GM19397 (cell line): ENCODE measurements around the gene HOXD11.

Experiments used
- ATAC-seq: cut with Tn5 transposase; IDR thresholded peaks from one replicate; pipeline ENCODE4 v1.9.1; 2021; ENCODE audit warnings: mild to moderate bottlenecking, moderate library complexity; ENCODE audit not compliant: unreplicated experiment

Gene HOXD11

DNA sequence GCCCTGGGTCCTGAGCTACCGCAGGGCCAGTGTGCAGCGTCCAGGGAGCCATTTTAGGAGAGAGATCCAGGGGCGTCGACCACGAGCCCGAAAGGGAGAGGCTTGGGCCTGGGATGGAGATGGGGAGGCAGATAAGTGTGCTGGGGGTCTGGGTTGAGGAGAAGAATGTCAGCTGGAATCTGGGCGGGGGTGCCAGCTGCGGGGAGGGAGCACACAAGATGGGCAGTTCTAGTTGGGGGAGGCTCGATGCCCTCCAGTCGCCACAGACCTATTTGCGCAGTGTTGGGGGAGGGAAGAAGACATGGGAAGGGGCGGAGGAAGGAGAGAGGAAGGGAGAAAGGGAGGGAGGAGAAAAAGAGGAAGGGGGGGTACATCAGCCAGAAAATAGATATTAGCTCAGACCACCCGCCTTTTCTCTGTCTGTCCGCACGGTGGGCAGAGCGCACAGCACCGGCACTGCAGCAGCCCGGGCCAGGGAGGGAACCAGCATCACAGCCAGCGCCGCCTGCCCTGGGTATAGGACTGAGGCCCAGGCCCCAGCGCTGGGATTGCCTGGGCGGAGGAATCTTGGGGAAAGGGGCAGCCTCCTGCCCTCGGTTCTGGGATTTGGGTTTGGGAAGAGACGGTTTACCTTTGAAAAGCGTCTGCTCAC is 1.9 kb upstream of the HOXD11 start:
- ATAC-seq: no peak

DNA sequence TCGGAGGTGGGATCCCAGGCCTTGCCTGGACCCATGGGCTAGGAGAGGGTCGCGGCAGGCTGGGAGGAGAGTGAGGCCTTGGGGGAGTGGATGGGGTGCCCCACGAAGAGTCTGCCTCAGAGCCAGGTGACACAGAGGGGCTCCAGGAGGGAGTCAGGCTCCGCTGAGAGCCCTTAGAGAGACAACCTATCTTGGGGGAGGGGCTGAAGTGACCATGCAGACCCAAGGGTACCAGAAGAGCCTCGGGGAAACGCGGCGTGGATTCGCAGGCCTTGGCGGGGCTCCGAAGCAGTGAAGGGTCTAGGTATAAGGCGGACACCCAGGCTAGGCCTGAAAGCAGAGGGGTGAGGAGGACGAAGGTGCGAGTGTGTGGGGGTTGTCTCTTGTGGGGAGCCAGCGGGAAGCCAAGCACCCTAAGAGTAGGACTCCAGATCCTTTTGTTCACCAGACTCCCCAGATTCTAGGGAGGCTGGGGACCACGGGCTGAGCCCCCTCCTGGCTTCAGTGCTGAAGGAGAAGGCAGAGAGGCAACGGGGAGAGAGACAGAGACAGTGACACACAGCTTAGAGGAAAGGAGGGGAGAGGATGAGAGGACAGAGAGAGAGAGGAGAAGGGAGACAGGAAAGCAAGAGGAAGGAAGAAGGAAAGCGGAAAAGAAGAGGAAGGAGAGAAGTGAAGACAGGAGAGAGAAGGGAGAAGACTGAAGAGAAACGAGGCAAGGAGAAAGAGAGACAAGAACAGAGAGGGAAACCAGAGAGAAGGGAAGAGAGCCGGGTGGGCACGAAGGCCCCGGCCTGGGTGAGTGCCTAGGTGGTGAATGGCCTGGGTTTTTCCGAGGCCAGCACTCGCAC is 1.1 kb upstream of the HOXD11 start:
- no peak for ATAC-seq

DNA sequence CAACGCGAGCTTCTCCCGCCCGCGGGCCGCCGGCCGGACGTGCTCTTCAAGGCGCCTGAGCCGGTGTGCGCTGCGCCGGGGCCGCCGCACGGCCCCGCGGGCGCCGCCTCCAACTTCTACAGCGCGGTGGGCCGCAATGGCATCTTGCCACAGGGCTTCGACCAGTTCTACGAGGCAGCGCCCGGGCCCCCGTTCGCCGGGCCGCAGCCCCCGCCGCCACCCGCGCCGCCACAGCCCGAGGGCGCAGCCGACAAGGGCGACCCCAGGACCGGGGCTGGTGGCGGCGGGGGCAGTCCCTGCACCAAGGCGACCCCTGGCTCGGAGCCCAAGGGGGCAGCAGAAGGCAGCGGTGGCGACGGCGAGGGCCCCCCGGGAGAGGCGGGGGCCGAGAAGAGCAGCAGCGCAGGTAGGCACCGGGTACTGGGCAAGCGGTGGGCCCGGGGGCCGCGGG is 676 bp downstream of the HOXD11 start:
- ATAC-seq: no peak

DNA sequence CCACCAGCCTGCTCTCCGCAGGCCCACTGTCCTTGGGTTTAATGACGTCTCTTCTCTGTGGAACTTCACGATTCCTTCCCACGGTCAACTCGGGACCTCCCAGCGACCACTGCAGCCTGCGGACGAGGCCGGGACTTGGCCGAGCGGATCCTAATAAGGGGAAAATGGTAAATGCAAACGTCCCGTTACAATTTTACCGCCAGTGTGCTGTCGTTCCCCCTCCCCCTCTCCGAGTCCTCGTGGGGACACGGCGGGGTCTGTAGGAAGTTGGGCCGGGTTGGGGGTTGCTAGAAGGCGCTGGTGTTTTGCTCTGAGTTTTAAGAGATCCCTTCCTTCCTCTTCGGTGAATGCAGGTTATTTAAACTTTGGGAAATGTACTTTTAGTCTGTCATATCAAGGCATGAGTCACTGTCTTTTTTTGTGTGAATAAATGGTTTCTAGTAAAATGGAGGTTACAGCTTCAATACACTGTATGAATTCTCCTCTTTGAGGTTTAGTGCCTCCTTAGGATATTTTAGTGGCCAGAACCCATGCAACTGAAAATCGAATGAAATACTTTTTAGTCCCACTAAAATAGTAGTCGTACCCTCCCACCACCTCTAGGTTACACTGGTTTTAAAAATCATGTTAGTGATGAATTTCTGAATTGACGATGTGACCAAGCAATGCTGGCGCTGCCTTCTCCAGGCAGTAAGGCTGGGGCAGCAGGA is 2.3 kb downstream of the HOXD11 start:
- ATAC-seq: no peak

DNA sequence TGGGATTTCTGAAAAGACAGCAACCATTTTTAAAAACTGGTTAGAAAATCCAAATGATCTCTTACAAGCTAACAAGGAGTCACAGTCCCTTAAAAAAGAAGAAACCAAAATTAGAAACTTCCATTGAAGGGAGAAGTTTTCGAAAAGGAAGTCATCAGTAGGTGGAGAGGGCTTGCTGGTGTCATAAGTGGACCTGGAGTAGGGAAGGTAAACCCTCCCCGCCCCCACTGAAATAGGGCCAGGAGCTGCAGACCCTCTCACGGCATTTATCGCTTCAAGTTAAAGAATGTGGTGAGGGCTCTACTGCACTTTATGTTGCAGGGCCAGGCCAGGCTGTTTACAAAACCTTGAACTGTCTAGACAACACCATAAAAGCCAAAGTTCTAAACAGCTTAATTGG is 2.9 kb downstream of the HOXD11 start:
- ATAC-seq: no peak

DNA sequence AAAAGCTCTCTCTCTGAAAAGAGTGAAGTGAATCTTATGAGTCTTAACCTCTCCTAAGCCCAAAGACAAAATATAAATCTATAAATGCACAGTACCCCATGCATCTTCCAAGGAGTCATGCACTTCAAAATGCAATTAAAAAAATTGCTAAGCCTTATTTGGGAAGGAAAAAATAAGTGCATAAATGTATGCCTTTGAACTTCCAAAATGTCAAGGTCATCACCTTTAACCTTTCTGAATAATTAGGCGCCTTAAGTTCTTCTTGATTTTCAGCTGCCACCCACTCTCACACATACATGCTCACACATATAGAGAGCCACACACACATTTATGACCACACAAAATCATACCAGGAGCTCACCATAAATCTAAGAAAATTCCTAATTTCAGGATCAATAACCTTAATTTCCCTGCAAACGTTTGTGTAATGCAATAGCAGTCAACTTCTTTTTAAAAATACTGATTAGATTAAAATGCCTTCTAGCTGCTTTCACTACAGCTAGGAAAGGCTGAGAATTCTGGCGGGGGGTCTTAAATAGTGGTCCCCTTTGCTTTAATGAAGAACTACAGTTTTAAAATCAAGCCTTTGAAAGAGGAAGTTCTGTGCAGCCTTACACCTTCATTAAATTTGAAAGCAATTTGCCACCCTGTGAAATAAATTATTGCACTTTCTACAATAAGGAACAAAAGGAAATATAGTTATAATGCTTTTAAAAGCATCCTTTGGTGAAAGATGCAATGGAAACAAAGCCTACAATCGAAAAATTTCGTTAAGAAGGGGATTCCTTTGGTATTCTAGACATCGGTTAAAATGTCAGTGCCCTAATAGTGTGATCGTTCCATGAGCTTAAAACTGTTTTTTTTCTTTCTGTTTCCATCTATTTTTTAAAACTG is 3.6 kb downstream of the HOXD11 start:
- ATAC-seq: no peak

DNA sequence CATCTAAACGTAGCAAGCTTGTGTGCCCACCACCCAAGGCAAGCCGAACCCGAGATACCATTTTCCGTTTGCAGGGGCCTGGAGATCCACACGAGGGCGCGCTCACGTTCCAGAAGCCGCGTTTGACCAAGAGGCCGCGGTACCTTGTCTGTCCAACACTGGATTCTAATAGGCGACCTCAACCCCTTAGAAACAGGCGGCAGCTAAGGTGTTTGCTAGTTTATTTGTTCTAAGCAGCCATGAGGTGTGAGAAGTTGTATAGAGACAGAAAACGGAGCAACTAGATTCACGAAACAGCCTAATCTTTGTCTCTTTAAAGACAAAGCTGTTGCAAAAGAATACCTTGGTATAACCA is 4.2 kb downstream of the HOXD11 start:
- ATAC-seq: no peak

DNA sequence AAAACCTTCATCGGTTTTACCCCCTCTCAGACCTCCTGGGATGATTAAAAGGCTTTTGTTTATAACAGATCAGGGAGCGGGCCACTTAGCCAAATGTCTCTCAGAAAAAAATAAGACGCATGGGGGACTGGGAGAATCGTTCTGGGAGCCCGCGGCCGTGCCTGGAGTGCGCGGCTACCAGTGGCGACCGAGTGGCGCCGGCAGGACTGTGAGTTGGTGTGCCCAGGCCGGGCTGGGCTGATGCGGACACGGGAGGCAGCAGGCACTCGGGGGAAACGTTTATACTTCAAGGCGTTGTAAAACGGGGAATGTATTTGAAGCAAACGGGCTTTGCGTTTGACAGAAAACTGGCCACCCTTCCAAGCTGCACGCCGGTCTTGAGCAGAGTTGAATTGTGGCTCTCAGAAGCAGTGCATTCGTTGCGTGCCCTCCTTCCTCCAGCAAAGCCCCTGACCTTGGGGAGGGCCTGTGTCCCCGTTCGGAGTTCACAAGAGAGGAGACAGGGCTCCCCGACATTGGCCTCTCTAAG is 4.8 kb downstream of the HOXD11 start:
- ATAC-seq: no peak

DNA sequence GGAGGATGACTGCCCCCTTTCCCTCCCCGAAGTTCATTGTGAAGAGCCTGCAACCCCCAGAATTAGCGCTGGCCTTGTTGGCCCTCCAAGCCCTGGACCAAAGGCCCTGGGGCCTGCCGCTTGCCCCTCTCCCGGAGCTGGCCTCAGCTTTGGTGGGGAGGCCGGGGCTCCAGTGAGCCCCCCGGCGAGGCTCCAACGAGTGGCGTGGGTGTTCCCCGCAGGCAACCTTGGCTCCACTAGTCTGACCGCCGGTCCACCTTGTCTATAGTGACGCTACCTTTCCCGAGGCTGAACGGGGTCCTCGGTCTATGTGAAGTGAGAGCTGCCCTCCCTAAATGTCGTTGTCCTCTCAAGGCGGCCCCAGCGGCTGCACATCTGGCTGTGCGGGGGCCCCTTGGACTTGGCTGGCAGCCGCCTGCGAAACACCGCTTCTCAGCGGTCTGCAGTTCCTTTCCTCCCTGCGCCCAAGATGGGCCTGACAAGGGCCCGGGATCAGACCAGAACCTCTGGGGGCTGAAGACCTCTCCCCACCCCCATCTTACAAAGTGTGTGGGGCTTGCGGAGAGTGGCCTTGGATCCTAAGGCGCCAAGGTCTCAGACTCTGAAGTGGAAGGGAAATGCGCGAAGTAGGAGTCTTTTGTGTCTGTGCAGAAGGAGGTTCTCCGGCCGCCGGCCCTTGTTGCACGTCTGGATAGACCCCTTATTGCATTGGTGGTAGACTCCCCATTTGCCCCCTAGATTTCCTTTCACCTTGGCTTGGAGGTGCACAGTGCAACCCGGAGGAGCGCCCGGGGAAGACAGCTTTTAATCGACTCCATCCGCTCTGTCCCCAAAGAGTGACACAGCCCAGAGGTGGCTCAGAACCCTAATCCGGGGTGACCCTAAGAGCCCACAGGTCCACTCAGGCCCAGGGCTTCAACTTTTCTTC is 5.6 kb downstream of the HOXD11 start:
- no peak for ATAC-seq

DNA sequence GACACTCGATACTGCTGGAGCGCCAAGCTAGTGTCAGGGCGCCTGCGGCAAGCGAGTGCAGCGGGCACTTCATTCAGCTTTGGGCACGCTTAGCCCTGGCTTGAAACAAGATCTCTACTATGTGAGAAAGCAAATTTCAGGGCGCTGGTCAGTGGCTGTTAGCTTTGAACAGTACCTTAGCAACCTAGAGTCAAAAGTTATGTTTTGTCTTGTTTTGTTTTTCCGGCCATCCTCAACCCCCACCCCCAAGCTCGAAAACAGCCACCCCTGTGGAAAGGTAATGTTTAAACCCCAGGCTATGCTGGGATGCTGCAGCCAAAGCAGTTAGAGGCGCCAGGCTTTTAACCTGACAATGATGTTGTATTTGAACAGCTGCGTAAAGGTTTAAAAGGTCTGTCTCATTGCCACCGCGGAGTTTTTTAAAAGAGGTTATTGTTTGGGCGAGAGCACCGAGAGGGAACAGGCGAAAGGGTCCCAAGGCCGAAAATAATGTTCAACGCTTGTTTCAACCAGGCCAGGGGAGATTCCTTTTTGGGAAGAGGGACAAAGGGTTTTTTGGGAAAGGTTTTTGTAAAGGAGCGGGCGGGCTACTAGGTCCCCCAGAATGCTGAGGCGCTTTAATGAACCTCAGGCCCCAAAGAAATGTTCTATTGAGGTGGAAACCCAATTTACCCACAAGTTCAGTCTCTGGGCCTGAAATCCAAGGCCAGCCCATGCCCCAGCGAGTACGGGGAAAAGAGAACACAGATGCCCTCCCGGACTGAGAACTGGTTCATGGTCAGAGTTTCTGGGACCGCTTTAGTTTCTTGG is 7.2 kb downstream of the HOXD11 start:
- ATAC-seq: no peak

DNA sequence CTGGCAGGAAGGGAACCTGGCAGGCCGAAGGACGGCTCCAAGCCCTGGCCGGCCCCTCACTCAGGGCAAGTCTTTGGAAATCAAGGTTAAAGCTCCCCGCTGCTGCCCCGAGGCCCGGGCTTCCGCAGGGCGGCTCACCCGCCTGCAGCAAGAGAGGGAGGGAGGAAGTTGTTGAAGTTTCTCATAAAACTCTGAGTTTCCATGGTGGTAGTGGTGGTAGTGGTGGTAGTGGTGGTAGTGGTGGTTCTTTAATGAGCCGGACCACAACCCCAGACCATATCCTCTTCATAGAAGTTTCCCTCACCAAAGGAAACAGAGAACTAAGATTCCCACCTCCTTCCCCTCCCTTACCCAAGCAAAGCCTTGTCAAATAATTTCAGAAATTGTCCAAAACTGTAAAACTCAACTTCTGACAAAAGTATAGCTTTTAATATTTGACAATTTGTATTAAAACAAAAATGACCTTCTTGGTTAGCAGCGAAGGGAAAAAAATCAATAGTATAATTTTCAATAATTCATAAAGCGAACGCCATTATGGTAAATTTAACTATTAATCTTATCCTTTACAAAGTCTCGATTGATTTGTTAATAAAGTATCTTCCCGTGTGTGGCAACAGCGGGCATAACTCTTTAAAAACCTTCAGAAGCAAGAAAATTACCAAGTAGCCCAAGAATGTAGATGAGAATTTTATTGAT is 8.0 kb downstream of the HOXD11 start:
- no peak for ATAC-seq

DNA sequence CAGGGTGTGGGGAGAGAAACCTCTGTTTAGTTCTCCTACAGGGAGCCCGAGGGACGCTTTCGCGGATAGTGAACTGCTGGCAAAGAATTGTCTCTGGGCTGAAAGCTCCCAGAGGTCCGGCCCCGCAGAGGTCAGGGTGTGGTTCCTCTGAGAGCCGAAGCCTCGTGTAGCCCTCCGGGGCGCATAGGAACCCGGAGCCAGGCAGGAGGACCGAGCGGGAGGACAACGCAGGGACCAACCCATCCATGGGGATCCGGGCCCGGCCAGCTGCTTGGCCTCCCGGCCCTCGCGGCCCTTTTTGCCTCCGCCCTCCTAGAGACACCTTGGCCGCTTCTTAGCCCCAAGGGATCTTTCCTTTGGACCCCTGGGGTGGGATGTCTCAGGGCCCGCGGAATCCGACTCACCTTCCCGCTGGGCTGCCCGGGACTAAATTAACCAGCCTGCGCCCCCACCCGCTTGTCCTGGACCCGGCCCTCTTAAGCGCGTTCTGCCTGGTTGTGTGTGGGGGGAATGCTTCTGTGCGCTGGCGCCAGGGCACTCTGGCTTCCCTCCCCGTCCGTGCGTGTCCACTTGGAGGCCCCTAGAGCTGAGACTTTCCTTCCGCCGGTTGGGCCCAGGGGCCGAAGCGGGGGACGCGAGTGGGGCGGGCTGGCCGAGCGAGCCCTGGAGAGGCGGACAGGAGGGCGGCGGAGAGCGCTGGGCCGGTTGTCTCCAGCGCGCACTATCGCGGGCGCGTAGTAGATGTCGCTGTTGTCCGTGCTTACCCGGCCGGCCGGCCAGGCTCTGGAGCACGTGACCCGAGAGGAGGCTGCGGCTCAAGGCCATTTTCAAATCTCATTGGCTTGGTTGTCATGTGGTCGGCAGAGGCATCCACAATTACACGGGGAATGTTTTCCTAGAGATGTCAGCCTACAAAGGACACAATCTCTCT is 9.1 kb downstream of the HOXD11 start, which contains the start of gene HOXD10:
Gene HOXD10 (plus strand): TSS at position 896 of the 931 bp plus-strand sequence. CDS start 56 bp downstream, outside the sequence.
- ATAC-seq: no peak

DNA sequence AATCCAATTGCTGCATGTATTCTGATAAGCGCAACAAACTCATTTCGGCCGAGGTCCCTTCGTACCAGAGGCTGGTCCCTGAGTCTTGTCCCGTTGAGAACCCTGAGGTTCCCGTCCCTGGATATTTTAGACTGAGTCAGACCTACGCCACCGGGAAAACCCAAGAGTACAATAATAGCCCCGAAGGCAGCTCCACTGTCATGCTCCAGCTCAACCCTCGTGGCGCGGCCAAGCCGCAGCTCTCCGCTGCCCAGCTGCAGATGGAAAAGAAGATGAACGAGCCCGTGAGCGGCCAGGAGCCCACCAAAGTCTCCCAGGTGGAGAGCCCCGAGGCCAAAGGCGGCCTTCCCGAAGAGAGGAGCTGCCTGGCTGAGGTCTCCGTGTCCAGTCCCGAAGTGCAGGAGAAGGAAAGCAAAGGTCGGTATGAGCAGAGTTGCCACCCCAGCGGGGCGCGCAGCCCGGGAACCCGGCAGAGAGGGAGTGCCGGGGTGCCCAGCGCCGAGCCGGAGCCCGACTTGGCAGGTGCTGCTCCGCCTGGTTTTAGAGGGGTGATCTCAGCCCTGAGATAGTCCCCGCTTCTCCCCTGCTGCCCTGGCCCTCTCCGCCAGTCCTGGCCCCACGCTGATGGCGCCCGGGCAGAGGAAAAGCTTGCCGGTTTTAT is 10.2 kb downstream of the HOXD11 start:
- ATAC-seq: no peak

DNA sequence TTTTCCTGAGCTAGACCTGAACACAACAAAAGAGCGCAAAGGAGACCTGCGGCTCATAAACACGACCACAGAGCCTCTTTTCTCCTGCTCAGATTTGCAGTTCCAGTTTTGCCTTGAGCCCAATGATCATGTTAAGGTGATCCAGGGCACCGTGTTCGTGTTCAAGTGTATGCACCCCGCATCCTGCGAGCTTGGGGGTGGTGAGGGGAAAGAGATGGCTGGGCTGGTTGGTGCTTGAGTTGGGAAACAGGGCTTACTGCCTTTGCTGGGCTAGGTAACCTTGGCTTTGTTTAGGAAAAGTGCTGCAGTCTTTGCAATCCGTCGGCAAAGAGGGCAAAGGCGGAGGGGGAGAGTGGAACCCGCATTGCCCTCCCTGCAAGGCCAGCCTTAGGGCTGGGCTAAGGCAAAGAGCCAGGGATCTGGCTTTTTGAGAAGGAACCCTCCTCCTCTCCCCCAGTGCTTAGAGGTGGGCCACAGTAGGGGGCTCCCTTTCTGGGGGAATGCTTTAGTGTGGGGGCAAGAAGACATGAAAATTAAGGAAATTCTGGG is 10.8 kb downstream of the HOXD11 start:
- no peak for ATAC-seq

DNA sequence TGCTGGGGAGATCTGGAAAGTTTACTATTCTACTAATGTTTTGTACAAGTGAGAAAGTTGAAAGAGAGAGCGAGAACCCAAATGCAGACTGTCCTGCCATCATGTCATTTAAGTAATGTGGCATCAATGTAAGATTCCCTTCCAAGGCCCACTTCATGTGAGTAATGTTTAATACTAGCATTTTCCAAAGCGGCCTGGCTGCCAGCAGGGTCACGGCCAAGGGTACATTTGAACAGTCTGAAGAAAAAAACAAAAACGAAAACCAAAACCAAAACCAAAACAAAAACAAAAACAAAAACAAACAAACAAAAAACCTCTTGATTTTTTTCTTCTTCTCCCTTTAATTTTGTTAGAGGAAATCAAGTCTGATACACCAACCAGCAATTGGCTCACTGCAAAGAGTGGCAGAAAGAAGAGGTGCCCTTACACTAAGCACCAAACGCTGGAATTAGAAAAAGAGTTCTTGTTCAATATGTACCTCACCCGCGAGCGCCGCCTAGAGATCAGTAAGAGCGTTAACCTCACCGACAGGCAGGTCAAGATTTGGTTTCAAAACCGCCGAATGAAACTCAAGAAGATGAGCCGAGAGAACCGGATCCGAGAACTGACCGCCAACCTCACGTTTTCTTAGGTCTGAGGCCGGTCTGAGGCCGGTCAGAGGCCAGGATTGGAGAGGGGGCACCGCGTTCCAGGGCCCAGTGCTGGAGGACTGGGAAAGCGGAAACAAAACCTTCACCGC is 11.7 kb downstream of the HOXD11 start:
- ATAC-seq: no peak
